Measurements from ENCODE around the gene AUTS2. TPM values are rescaled to one million over a fixed set of nuclear protein-coding genes. Genes with fewer than 3 reads are reported as not detected.

AUTS2 gene
- total and polyA plus RNA-seq, 2 experiments from 2014 or later, result 3.0 to 4.4 TPM

DNA sequence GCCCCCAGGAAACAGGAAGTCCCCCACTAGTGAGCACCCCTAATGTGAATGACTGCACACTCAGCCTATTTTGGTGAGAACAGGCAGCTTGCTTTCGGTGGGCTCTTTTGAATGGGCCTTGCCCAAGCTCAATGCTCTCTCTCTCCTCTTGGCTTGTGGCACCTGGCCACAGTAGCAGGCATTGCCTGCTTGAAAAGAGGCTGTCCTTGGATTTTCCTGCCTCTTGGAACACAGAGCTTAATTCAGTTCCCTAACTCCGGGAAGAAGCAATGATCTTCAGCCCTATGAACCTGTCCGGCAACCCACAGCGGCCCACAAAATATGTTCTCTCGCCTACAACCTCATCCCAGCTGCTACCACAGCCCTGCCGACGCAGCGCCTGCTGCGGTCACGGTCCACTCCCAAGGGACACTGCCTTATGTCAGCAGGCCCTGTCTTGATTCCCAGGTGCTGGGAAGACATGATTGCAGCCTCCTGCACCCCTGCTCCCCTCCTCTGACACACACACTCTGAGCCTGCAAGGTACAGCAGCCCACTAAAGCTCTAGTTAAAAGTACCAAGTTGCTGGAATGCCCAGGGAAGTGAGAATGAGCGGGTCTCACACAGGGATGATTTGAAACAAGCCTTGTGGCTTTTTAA, 818.2 kb downstream of the AUTS2 start:
- WGBS, 2 experiments (ENCODE audit: low coverage in 1 of 2, low lambda C conversion rate in 2 of 2, missing lambda C conversion rate in 2 of 2), result 90 to 91% methylated on average over 11 of the region's 11 CpGs
- Histone ChIP-seq H3K4me2 (ENCODE audit: unreplicated experiment) (no peak overlapping the region), H3K27ac (no peak overlapping the region), H3K4me3 (no peak overlapping the region), H3K9me3 (ENCODE audit: low read depth) (no peaks in the 10 kb centered on the region), H4K20me1 (ENCODE audit: insufficient read depth) (no peaks in the 10 kb centered on the region), H3K9ac (no peak overlapping the region), H3K79me2 (ENCODE audit: insufficient read depth) (no peaks in the 10 kb centered on the region), H3K36me3 (ENCODE audit: low read depth) (no peaks in the 10 kb centered on the region), H3K9me2 (ENCODE audit: insufficient read depth) (no peaks in the 10 kb centered on the region), H3K27me3 (replicated peaks; ENCODE audit: insufficient read depth) (no peaks in the 10 kb centered on the region), H2AFZ (no peak overlapping the region), H3F3A (ENCODE audit: insufficient read depth) (no peaks in the 10 kb centered on the region), H3K4me1 (ENCODE audit: insufficient read depth) (no peaks in the 10 kb centered on the region)
- no peak for TF ChIP-seq EZH2phosphoT487 (IDR thresholded peaks at IDR 0.05; ENCODE audit: insufficient read depth, low read depth)
- no peak for TF ChIP-seq EZH2 (IDR thresholded peaks at IDR 0.05; ENCODE audit: insufficient read depth, poor library complexity, severe bottlenecking)
- DNase-seq, result no peak
- in situ Hi-C loops (cut with MboI), result no loop called here

DNA sequence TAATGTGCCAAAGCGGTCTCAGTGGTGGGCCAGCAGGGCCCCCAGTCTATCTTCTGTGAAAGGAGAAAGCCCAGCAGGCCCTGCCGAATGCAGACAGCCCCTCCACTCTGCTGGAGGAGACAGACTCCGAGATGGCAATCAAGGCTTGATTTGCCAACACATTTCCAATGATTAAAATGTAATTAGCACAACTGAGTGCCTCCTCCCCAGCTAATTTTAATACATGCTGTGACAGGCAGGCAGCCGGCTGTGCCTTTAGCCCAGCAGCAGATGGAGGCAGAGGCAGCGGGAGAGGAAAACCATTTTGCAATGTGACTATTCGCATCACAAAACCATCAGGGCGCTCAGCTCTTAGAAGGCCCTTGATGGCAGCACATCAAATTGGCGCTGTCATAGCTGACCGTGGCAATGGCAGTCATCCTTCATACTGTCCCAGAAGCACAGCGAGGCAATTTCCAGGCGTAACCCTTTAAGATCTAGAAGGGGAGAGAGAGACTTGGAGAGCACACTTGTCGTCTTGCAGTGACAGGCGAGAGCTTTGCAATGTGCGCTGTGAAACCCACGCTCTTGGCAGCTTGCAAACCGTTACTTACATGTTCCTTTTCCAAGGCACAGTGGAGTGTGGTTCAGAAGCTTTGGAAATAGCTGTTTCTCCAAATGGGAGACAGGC, 818.8 kb downstream of the AUTS2 start:
- Histone ChIP-seq H3F3A (ENCODE audit: insufficient read depth) (no peaks in the 10 kb centered on the region), H3K4me2 (ENCODE audit: unreplicated experiment) (no peak overlapping the region), H3K79me2 (ENCODE audit: insufficient read depth) (no peaks in the 10 kb centered on the region), H3K27me3 (replicated peaks; ENCODE audit: insufficient read depth) (no peaks in the 10 kb centered on the region), H3K27ac (no peak overlapping the region), H3K4me1 (ENCODE audit: insufficient read depth) (no peaks in the 10 kb centered on the region), H3K4me3 (no peak overlapping the region), H3K9ac (no peak overlapping the region), H3K9me3 (ENCODE audit: low read depth) (no peaks in the 10 kb centered on the region), H3K36me3 (ENCODE audit: low read depth) (no peaks in the 10 kb centered on the region), H3K9me2 (ENCODE audit: insufficient read depth) (no peaks in the 10 kb centered on the region), H4K20me1 (ENCODE audit: insufficient read depth) (no peaks in the 10 kb centered on the region), H2AFZ (no peak overlapping the region)
- TF ChIP-seq EZH2phosphoT487 (IDR thresholded peaks at IDR 0.05; ENCODE audit: insufficient read depth, low read depth), result no peak
- TF ChIP-seq EZH2 (IDR thresholded peaks at IDR 0.05; ENCODE audit: insufficient read depth, poor library complexity, severe bottlenecking), result no peak
- 25 to 31% methylated on average over 16 of the region's 16 CpGs for WGBS, 2 experiments (ENCODE audit: low coverage in 1 of 2, low lambda C conversion rate in 2 of 2, missing lambda C conversion rate in 2 of 2)
- in situ Hi-C loops (cut with MboI), result no loop called here
- DNase-seq, result peak; percentile 15

DNA sequence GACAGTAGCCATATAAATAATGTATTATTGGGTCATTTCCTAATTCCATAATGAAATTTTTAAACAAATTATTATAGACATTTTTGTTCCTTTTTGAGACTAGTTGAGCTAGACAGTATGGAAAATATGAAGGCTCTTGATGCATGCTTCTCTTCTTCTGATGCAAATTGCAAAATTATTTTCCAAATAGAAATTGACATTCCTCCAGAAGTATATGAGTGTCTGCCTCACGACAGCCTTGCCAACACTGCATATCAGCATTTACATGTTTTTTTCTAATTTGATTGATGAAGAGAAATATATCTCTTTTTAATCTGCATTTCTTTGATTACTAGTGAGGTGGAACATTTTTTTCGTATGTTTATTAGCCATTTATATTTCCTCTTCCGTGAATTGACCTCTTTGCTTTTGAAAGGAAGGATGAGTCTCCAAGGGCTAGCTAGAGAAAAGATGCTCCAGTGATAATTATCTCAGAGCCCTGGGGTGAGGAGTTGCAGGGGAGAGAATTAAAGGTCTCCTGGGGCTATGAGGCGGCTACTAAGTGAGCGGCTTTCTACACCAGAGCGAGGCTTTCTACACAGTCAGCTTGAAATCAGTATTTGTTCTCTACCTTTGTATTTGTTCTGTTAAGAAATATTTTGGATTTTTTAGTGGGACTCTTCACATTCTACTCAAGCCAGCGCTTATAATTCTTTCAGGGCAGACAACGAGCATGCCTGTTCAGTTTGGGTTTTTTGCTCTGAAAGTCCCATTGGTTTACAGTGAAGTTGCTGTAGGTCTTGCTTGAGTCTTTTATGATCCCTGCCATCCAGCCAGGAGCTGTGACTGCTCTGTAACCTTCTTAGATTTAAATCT, 821.5 kb downstream of the AUTS2 start:
- no peak overlapping the region for H3K27ac ChIP-seq

DNA sequence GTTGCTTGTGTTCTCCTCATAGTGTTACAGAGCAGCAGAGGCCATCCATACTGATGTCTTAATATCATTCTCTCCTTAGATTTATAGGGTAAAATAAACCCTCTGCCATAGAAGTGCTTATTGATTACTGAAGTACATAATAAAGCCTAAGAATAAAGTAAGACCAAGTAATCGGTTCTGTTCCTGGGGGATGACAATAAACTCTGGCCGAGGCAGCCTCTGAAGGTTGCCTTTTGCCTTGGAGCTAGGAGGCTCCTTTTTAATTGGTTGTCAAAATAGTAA, 822.0 kb downstream of the AUTS2 start:
- in situ Hi-C loops (cut with MboI), result no loop called here
- Histone ChIP-seq H3K79me2 (ENCODE audit: insufficient read depth) (no peaks in the 10 kb centered on the region), H3K27me3 (replicated peaks; ENCODE audit: insufficient read depth) (no peaks in the 10 kb centered on the region), H2AFZ (no peak overlapping the region), H3K27ac (no peak overlapping the region), H3K36me3 (ENCODE audit: low read depth) (no peaks in the 10 kb centered on the region), H3K9ac (no peak overlapping the region), H4K20me1 (ENCODE audit: insufficient read depth) (no peaks in the 10 kb centered on the region), H3K9me3 (ENCODE audit: low read depth) (no peaks in the 10 kb centered on the region), H3F3A (ENCODE audit: insufficient read depth) (no peaks in the 10 kb centered on the region), H3K4me3 (no peak overlapping the region), H3K4me1 (ENCODE audit: insufficient read depth) (no peaks in the 10 kb centered on the region), H3K9me2 (ENCODE audit: insufficient read depth) (no peaks in the 10 kb centered on the region), H3K4me2 (ENCODE audit: unreplicated experiment) (no peak overlapping the region)
- TF ChIP-seq EZH2phosphoT487 (IDR thresholded peaks at IDR 0.05; ENCODE audit: insufficient read depth, low read depth) (no peak), EZH2 (IDR thresholded peaks at IDR 0.05; ENCODE audit: insufficient read depth, poor library complexity, severe bottlenecking) (no peak)
- DNase-seq, result no peak
- 83 to 86% methylated on average over 2 of the region's 2 CpGs for WGBS, 2 experiments (ENCODE audit: low coverage in 1 of 2, low lambda C conversion rate in 2 of 2, missing lambda C conversion rate in 2 of 2)

More for the DNA sequence above, 821.5 kb downstream of the AUTS2 start:
- Histone ChIP-seq H4K20me1 (ENCODE audit: insufficient read depth) (no peaks in the 10 kb centered on the region), H3K9me2 (ENCODE audit: insufficient read depth) (no peaks in the 10 kb centered on the region), H3K9ac (no peak overlapping the region), H3K4me2 (ENCODE audit: unreplicated experiment) (no peak overlapping the region), H3K9me3 (ENCODE audit: low read depth) (no peaks in the 10 kb centered on the region), H3F3A (ENCODE audit: insufficient read depth) (no peaks in the 10 kb centered on the region), H3K36me3 (ENCODE audit: low read depth) (no peaks in the 10 kb centered on the region), H3K4me3 (no peak overlapping the region), H3K27me3 (replicated peaks; ENCODE audit: insufficient read depth) (no peaks in the 10 kb centered on the region), H2AFZ (no peak overlapping the region), H3K79me2 (ENCODE audit: insufficient read depth) (no peaks in the 10 kb centered on the region), H3K4me1 (ENCODE audit: insufficient read depth) (no peaks in the 10 kb centered on the region)
- in situ Hi-C loops (cut with MboI), result no loop called here
- TF ChIP-seq EZH2phosphoT487 (IDR thresholded peaks at IDR 0.05; ENCODE audit: insufficient read depth, low read depth) (no peak), EZH2 (IDR thresholded peaks at IDR 0.05; ENCODE audit: insufficient read depth, poor library complexity, severe bottlenecking) (no peak)
- no peak for DNase-seq
- WGBS, 2 experiments (ENCODE audit: low coverage in 1 of 2, low lambda C conversion rate in 2 of 2, missing lambda C conversion rate in 2 of 2), result 82 to 84% methylated on average over 8 of the region's 8 CpGs

Measured in GM23248 (cell line).